ENCODE measurements around the gene NCKAP1. TPM values are rescaled to one million over a fixed set of nuclear protein-coding genes. Genes with fewer than 3 reads are reported as not detected.

NCKAP1 gene
- total and polyA plus RNA-seq, 2 donors from 2014 or later = 45.4 to 140 TPM

- Histone ChIP-seq H3K9me3 (ENCODE audit: control insufficient read depth in 2 of 3, insufficient read depth in 1 of 3, low read length in 3 of 3) (no peaks in the 10 kb centered on the region), H3K4me3 (ENCODE audit: low read length in 3 of 3) (no peak overlapping the region), H3K4me1 (ENCODE audit: control insufficient read depth in 2 of 3, insufficient read depth in 2 of 3, low read depth in 1 of 3, low read length in 3 of 3) (peaks cover 0 to 10% (median 0%) of the 10 kb centered on the region in 3 donors), H3K27me3 (ENCODE audit: control insufficient read depth, insufficient read depth, low read length) (no peaks in the 10 kb centered on the region), H3K36me3 (ENCODE audit: control insufficient read depth in 2 of 3, insufficient read depth in 3 of 3, low read length in 3 of 3) (no peaks in the 10 kb centered on the region), H3K27ac (ENCODE audit: low read depth in 2 of 2, low read length in 2 of 2) (no peak overlapping the region), H3K9ac (ENCODE audit: low read length in 3 of 3) (no peak overlapping the region)
- intact Hi-C loops (cut with DNase I) = no loop called here
- no peak for TF ChIP-seq CTCF (IDR thresholded peaks at IDR 0.05; ENCODE audit: borderline replicate concordance, extremely low read depth, insufficient read depth)
- FAIRE-seq (peak; percentile 56), DNase-seq (no peak)
Measured at GRCh38 chr2:183028108-183028507, 10.1 kb downstream of the NCKAP1 start.

GRCh38 chr2:183027443-183027842 lies 10.8 kb downstream of the NCKAP1 start:
- H3K9me3 ChIP-seq (ENCODE audit: control insufficient read depth in 2 of 3, insufficient read depth in 1 of 3, low read length in 3 of 3) = no peaks in the 10 kb centered on the region
- H3K9ac ChIP-seq (ENCODE audit: low read length in 3 of 3) = no peak overlapping the region
- no peaks in the 10 kb centered on the region for H3K27me3 ChIP-seq (ENCODE audit: control insufficient read depth, insufficient read depth, low read length)
- no peak for TF ChIP-seq CTCF (IDR thresholded peaks at IDR 0.05; ENCODE audit: borderline replicate concordance, extremely low read depth, insufficient read depth)
- H3K36me3 ChIP-seq (ENCODE audit: control insufficient read depth in 2 of 3, insufficient read depth in 3 of 3, low read length in 3 of 3) = peaks cover 0 to 4% (median 0%) of the 10 kb centered on the region in 3 donors
- intact Hi-C loops (cut with DNase I) = no loop called here
- no peak for DNase-seq
- H3K4me1 ChIP-seq (ENCODE audit: control insufficient read depth in 2 of 3, insufficient read depth in 2 of 3, low read depth in 1 of 3, low read length in 3 of 3) = peaks cover 0 to 10% (median 0%) of the 10 kb centered on the region in 3 donors
- H3K4me3 ChIP-seq (ENCODE audit: low read length in 3 of 3) = no peak overlapping the region
- FAIRE-seq = no peak
- no peak overlapping the region for H3K27ac ChIP-seq (ENCODE audit: low read depth in 2 of 2, low read length in 2 of 2)

- H3K9me3 ChIP-seq (ENCODE audit: control insufficient read depth in 2 of 3, insufficient read depth in 1 of 3, low read length in 3 of 3) = no peaks in the 10 kb centered on the region
- DNase-seq = no peak
- FAIRE-seq = peak; percentile 80
- H3K36me3 ChIP-seq (ENCODE audit: control insufficient read depth in 2 of 3, insufficient read depth in 3 of 3, low read length in 3 of 3) = peaks cover 0 to 4% (median 0%) of the 10 kb centered on the region in 3 donors
- intact Hi-C loops (cut with DNase I) = no loop called here
- peak overlapping the region; percentile 48 to 58 for H3K27ac ChIP-seq (ENCODE audit: low read depth in 2 of 2, low read length in 2 of 2)
- H3K27me3 ChIP-seq (ENCODE audit: control insufficient read depth, insufficient read depth, low read length) = no peaks in the 10 kb centered on the region
- no peak overlapping the region for H3K9ac ChIP-seq (ENCODE audit: low read length in 3 of 3)
- TF ChIP-seq CTCF (IDR thresholded peaks at IDR 0.05; ENCODE audit: borderline replicate concordance, extremely low read depth, insufficient read depth) = no peak
- peaks cover 0 to 10% (median 0%) of the 10 kb centered on the region in 3 donors for H3K4me1 ChIP-seq (ENCODE audit: control insufficient read depth in 2 of 3, insufficient read depth in 2 of 3, low read depth in 1 of 3, low read length in 3 of 3)
- H3K4me3 ChIP-seq (ENCODE audit: low read length in 3 of 3) = no peak overlapping the region
Measured at GRCh38 chr2:183026424-183026823, 11.8 kb downstream of the NCKAP1 start.

GRCh38 chr2:183025993-183026392 lies 12.3 kb downstream of the NCKAP1 start:
- H3K36me3 ChIP-seq (ENCODE audit: control insufficient read depth in 2 of 3, insufficient read depth in 3 of 3, low read length in 3 of 3) = peaks cover 0 to 4% (median 0%) of the 10 kb centered on the region in 3 donors
- DNase-seq = no peak
- no peak overlapping the region for H3K9ac ChIP-seq (ENCODE audit: low read length in 3 of 3)
- no peak for FAIRE-seq
- no peaks in the 10 kb centered on the region for H3K27me3 ChIP-seq (ENCODE audit: control insufficient read depth, insufficient read depth, low read length)
- peak overlapping the region; percentile 48 to 58 for H3K27ac ChIP-seq (ENCODE audit: low read depth in 2 of 2, low read length in 2 of 2)
- peak overlapping the region in 1 of 3 donors; percentile 26 for H3K4me3 ChIP-seq (ENCODE audit: low read length in 3 of 3)
- TF ChIP-seq CTCF (IDR thresholded peaks at IDR 0.05; ENCODE audit: borderline replicate concordance, extremely low read depth, insufficient read depth) = no peak
- H3K9me3 ChIP-seq (ENCODE audit: control insufficient read depth in 2 of 3, insufficient read depth in 1 of 3, low read length in 3 of 3) = no peaks in the 10 kb centered on the region
- peaks cover 0 to 10% (median 0%) of the 10 kb centered on the region in 3 donors for H3K4me1 ChIP-seq (ENCODE audit: control insufficient read depth in 2 of 3, insufficient read depth in 2 of 3, low read depth in 1 of 3, low read length in 3 of 3)
- intact Hi-C loops (cut with DNase I) = no loop called here
